BE2C (cell line): ENCODE data around the gene TULP4.

Experiments used
- DNase-seq: peaks from one replicate; pipeline ENCODE4 v3.0.0-alpha.2; 2020
- H3K27me3 ChIP-seq: fragments of 250-450 bp; sonication (Bioruptor Pico); 2 replicates; pipeline ENCODE4 v1.5.1; 2020; ENCODE audit warnings: mild to moderate bottlenecking
- H3K36me3 ChIP-seq: fragments of 250-450 bp; sonication (Bioruptor Pico); 2 replicates; pipeline ENCODE4 v1.5.1; 2020; ENCODE audit warnings: mild to moderate bottlenecking
- H3K4me1 ChIP-seq: fragments of 250-450 bp; sonication (Bioruptor Pico); 2 replicates; pipeline ENCODE4 v1.5.1; 2020
- H3K4me3 ChIP-seq: 2 replicates; pipeline ENCODE4 v1.5.1; 2011; ENCODE audit warnings: low read depth, low read length
- H3K9me3 ChIP-seq: fragments of 250-450 bp; sonication (Bioruptor Pico); 2 replicates; pipeline ENCODE4 v1.5.1; 2020
- CTCF ChIP-seq: IDR thresholded peaks from 2 replicates; pipeline ENCODE4 v1.5.1; 2012; ENCODE audit warnings: mild to moderate bottlenecking, low read depth, low read length

The TULP4 gene

GRCh38 chr6:158313989-158314388 is 1.7 kb downstream of the TULP4 start:
- peaks cover 3% of the 10 kb centered on the region; the same call in 1 of the 2 replicates for H3K9me3 ChIP-seq
- no peak for DNase-seq
- no peaks in the 10 kb centered on the region for H3K27me3 ChIP-seq
- TF ChIP-seq CTCF, result no peak
- H3K4me1 ChIP-seq, result 0 out of 2 replicates have a peak, but pooled peaks cover 3% of the 10 kb centered on the region
- peaks cover 36% of the 10 kb centered on the region for H3K36me3 ChIP-seq
- H3K4me3 ChIP-seq, result no peak overlapping the region

- H3K9me3 ChIP-seq, result peaks cover 3% of the 10 kb centered on the region; the same call in 1 of the 2 replicates
- H3K36me3 ChIP-seq, result peaks cover 36% of the 10 kb centered on the region
- TF ChIP-seq CTCF, result no peak
- H3K4me1 ChIP-seq, result 0 out of 2 replicates have a peak, but pooled peaks cover 3% of the 10 kb centered on the region
- no peak overlapping the region for H3K4me3 ChIP-seq
- no peaks in the 10 kb centered on the region for H3K27me3 ChIP-seq
- DNase-seq, result no peak
These were observed 2.5 kb downstream of the TULP4 start for GRCh38 chr6:158314737-158315136.

GRCh38 chr6:158316022-158316421 is 3.8 kb downstream of the TULP4 start:
- H3K4me1 ChIP-seq, result 0 out of 2 replicates have a peak, but pooled peaks cover 3% of the 10 kb centered on the region
- H3K9me3 ChIP-seq, result peaks cover 3% of the 10 kb centered on the region; the same call in 1 of the 2 replicates
- no peak for DNase-seq
- no peaks in the 10 kb centered on the region for H3K27me3 ChIP-seq
- no peak overlapping the region for H3K4me3 ChIP-seq
- TF ChIP-seq CTCF, result no peak
- peaks cover 36% of the 10 kb centered on the region for H3K36me3 ChIP-seq

- Histone ChIP-seq H3K4me1 (peaks cover 17% of the 10 kb centered on the region), H3K36me3 (no peaks in the 10 kb centered on the region), H3K4me3 (no peak overlapping the region), H3K9me3 (no peaks in the 10 kb centered on the region), H3K27me3 (no peaks in the 10 kb centered on the region)
- DNase-seq, result no peak
- TF ChIP-seq CTCF, result no peak
These were observed 9.7 kb downstream of the TULP4 start for GRCh38 chr6:158321960-158322359.

GRCh38 chr6:158322400-158322723 is 10.1 kb downstream of the TULP4 start:
- Histone ChIP-seq H3K4me3 (no peak overlapping the region), H3K36me3 (no peaks in the 10 kb centered on the region), H3K4me1 (peaks cover 17% of the 10 kb centered on the region), H3K9me3 (no peaks in the 10 kb centered on the region), H3K27me3 (no peaks in the 10 kb centered on the region)
- DNase-seq, result no peak
- no peak for TF ChIP-seq CTCF

- H3K4me1 ChIP-seq, result peaks cover 17% of the 10 kb centered on the region
- DNase-seq, result no peak
- TF ChIP-seq CTCF, result no peak
- H3K9me3 ChIP-seq, result no peaks in the 10 kb centered on the region
- H3K27me3 ChIP-seq, result no peaks in the 10 kb centered on the region
- H3K4me3 ChIP-seq, result no peak overlapping the region
- H3K36me3 ChIP-seq, result no peaks in the 10 kb centered on the region
These were observed 10.7 kb downstream of the TULP4 start for GRCh38 chr6:158322724-158323560.
